Measurements from ENCODE around the gene ALDH9A1.
"Not testable (repeated sequence)": the region's sequence is repeated elsewhere in the genome, so short reads cannot be mapped to it uniquely, and the experiment has no call there.

Gene ALDH9A1

GRCh38 chr1:165668184-165668583 is 30.2 kb downstream of the ALDH9A1 start:
- Mint-ChIP-seq H3K27ac (no peak overlapping the region), H3K27me3 (no peaks in the 10 kb centered on the region), H3K4me1 (peaks cover 3% of the 10 kb centered on the region), H3K9me3 (no peaks in the 10 kb centered on the region), H3K36me3 (peaks cover 32% of the 10 kb centered on the region), H3K4me3 (no peak overlapping the region)

DNA sequence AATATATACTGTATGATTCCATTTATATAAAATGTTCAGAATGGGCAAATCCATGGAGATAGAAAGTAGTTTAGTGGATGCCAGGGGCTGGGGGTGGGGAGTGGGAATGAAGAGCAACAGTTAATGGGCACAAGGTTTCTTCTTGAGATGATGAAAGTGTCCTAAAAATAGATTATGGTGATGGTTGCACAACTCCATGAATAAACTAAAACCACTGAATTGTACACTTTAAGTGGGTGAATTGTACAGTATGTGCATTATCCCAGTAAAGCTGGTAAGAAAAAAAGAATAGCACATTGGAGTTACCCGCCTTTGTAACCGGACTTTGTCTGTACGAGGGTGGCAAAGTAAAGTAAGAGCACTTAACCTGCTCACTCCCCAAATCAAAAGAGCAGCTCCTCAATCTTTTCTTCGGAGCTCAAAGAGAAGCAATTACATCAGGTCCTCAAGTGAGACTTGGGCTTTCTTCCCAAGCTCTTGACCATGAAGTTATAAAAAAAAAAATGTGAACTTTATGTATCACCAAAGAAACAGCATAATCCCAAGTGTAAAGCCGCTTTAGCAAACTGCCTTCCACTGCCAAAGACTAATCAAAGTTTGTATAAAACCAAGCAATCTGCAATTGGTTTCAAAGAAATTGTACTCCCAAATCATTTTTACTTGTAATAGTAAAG is 32.1 kb downstream of the ALDH9A1 start:
- Mint-ChIP-seq H3K4me3 (no peak overlapping the region), H3K27ac (no peak overlapping the region)

GRCh38 chr1:165662186-165662585 is 36.2 kb downstream of the ALDH9A1 start:
- Mint-ChIP-seq H3K4me1 (no peaks in the 10 kb centered on the region), H3K27me3 (no peaks in the 10 kb centered on the region), H3K4me3 (no peak overlapping the region), H3K9me3 (no peaks in the 10 kb centered on the region), H3K27ac (no peak overlapping the region), H3K36me3 (peaks cover 14% of the 10 kb centered on the region)

More for the DNA sequence above, 32.1 kb downstream of the ALDH9A1 start:
- peaks cover 24% of the 10 kb centered on the region for H3K36me3 Mint-ChIP-seq
- H3K27me3 Mint-ChIP-seq, result no peaks in the 10 kb centered on the region
- no peaks in the 10 kb centered on the region for H3K9me3 Mint-ChIP-seq
- no peaks in the 10 kb centered on the region for H3K4me1 Mint-ChIP-seq

DNA sequence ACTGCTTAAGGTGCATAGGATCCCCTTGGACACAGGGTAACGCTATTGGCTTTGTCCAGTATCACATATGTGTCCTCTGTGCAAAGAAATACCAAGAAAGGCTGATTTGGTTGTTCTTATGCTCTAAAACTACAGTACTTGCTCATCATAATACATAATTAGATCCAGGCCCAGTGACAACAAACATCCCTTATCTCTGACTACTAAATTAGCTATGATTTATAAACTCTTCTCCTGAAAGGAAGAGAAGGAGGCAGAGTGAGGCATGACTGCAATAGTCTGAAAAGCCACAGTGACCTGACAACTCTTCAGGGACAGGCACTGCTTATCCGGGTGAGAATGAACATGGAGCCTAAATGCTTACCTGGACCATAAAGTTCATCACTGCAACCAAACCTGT is 36.7 kb downstream of the ALDH9A1 start:
- no peaks in the 10 kb centered on the region for H3K27me3 Mint-ChIP-seq
- H3K4me3 Mint-ChIP-seq, result no peak overlapping the region
- H3K36me3 Mint-ChIP-seq, result peaks cover 11% of the 10 kb centered on the region
- H3K9me3 Mint-ChIP-seq, result no peaks in the 10 kb centered on the region
- H3K27ac Mint-ChIP-seq, result peak overlapping the region; percentile 33
- no peaks in the 10 kb centered on the region for H3K4me1 Mint-ChIP-seq

- peaks cover 4% of the 10 kb centered on the region for H3K36me3 Mint-ChIP-seq
- H3K4me3 Mint-ChIP-seq, result no peak overlapping the region
- H3K27ac Mint-ChIP-seq, result peak overlapping the region; percentile 46
- no peaks in the 10 kb centered on the region for H3K4me1 Mint-ChIP-seq
- H3K9me3 Mint-ChIP-seq, result no peaks in the 10 kb centered on the region
- no peaks in the 10 kb centered on the region for H3K27me3 Mint-ChIP-seq
Measured at GRCh38 chr1:165659581-165659895, 38.8 kb downstream of the ALDH9A1 start.

DNA sequence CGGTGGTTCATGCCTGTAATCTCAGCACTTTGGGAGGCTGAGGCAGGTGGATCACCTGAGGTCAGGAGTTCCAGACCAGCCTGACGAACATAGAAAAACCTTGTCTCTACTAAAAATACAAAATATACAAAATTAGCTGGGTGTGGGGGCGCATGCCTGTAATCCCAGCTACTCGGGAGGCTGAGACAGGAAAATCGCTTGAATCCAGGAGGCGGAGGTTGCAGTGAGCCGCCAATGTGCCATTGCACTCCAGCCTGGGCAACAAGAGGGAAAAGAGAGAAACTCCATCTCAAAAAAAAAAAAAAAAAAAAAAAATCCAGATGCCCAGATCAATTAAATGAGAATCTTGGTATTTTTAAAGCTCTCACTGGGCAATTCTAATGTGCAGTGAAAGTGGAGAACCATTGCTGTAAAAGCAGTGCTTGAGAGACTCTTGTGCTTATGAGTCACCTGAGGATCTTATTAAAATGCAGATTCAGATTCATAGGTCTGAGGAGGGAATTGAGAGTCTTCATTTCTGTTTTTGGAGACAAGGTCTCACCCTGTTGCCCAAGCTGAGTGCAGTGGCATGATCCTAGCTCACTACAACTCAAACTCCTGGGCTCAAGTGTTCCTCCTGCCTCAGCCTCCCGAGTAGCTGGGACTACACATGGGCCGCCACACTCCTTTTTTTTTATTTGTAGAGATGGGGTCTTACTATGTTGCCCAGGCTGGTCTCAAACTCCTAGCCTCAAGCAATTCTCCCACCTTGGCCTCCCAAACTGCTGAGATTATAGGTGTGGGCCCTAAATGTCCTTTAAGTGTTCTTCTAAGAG is 39.4 kb downstream of the ALDH9A1 start:
- H3K27me3 Mint-ChIP-seq, H3K4me3 Mint-ChIP-seq, H3K27ac Mint-ChIP-seq, H3K9me3 Mint-ChIP-seq, H3K4me1 Mint-ChIP-seq, H3K36me3 Mint-ChIP-seq: not testable (repeated sequence)

DNA sequence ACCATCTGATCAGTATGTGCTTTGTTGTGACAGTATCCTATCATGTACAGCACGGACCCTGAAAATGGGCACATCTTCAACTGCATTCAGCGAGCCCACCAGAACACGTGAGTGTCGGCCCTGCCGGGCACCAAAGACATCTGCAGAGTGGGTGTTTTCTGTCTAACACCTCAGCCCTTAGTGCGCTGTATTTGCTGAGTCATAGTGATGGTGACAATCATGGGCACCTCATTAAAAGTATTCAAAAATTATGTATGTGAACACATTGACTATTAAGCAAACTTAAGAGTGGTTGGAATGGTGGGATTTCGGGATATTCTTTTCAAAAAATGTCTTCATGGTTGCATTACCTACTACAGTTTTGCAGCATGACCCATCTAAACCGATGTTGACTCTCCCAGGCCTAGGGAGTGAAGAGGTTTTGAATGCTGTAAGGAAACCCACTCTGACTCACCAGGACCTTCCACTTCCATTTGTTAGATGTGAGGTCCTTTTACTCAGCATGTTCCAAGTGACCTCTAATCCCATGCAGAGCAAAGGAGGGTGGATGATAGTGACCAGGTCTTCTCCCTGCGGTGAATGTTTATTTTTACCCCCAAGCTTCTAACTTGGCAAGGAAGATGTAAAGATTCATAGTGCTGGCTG is 47.3 kb downstream of the ALDH9A1 start:
- no peak overlapping the region for H3K27ac Mint-ChIP-seq
- no peak overlapping the region for H3K4me3 Mint-ChIP-seq
- H3K9me3 Mint-ChIP-seq, result no peaks in the 10 kb centered on the region
- peaks cover 17% of the 10 kb centered on the region for H3K4me1 Mint-ChIP-seq
- no peaks in the 10 kb centered on the region for H3K27me3 Mint-ChIP-seq
- H3K36me3 Mint-ChIP-seq, result peaks cover 9% of the 10 kb centered on the region

- Mint-ChIP-seq H3K27ac (no peak overlapping the region), H3K4me1 (peaks cover 27% of the 10 kb centered on the region), H3K27me3 (no peaks in the 10 kb centered on the region), H3K4me3 (no peak overlapping the region), H3K9me3 (no peaks in the 10 kb centered on the region), H3K36me3 (peaks cover 10% of the 10 kb centered on the region)
Measured at GRCh38 chr1:165648919-165649572, 49.3 kb downstream of the ALDH9A1 start.

DNA sequence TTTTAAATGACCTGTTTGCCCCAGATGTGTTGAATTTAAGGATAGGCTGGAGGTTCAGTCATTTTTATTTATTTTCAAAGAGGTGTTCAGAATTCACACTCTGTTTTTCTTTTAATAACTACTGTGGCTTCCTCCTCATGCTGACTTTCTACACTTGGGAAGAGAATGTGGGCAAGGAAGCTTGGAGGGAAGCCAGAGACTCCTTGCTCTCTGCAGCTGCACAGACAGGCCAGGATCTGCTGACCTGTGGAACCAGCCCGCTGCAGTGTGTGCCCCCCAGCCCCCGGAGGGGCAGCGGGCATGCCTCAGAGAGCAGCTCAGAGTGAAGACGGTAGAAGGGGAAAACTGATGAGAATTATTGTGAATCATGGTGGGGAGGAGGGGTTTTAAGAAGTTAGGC is 50.4 kb downstream of the ALDH9A1 start:
- H3K4me3 Mint-ChIP-seq, result no peak overlapping the region
- no peaks in the 10 kb centered on the region for H3K9me3 Mint-ChIP-seq
- H3K27me3 Mint-ChIP-seq, result no peaks in the 10 kb centered on the region
- peaks cover 5% of the 10 kb centered on the region for H3K36me3 Mint-ChIP-seq
- H3K27ac Mint-ChIP-seq, result no peak overlapping the region
- H3K4me1 Mint-ChIP-seq, result peaks cover 27% of the 10 kb centered on the region

DNA sequence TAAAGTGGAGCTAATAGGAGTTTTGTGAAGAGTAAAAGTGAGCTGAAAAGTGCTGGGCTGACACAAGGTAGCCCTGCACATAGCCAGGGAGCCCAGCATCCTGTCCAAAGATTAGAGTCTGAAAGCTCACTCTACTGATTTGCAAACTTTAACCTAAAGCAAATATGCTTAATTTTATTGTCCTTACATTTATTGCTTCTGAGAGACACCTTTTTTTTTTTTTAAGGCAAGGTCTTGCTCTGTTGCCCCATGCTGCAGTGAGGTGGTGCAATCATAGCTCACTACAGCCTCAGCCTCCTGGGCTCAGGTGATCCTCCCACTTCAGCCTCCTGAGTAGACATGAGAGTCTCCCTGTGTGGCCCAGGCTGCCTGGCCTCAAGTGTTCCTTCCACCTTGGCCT is 50.8 kb downstream of the ALDH9A1 start:
- Mint-ChIP-seq H3K36me3 (peaks cover 5% of the 10 kb centered on the region), H3K4me1 (peaks cover 27% of the 10 kb centered on the region), H3K9me3 (no peaks in the 10 kb centered on the region), H3K27me3 (no peaks in the 10 kb centered on the region), H3K4me3 (no peak overlapping the region), H3K27ac (no peak overlapping the region)

DNA sequence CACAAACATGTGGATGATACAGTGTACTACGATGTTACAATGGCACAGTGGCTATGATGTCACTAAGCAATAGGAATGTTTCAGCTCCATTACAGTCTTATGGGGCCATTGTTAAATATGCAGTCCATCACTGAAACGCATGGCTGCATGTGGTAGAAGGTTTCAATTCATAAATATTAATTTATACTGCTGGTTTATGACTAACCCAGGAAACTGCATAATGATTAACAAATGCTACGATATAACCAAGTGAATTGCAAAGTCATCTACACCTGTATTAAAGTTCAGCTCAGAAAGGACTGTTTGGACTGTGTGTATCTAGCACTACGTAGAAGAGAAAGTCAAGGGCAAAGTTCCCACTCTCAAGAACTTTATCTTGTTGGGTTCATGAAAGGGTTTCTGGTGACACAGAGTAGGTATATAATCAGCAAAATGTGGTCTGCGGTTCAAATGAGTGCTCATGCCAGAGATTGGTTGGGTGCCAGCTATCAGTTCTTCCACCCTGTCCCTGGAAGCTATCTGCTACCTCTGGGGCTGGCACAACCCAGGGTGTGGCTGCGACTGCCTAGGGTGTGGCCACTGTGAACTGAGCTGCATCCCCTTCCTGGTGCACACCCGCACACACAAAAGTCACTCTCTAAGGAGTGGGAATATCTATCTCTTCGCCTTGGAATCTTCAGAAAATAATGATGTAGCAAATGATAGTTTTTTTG is 52.6 kb downstream of the ALDH9A1 start:
- Mint-ChIP-seq H3K27ac (no peak overlapping the region), H3K9me3 (no peaks in the 10 kb centered on the region), H3K36me3 (peaks cover 5% of the 10 kb centered on the region)

GRCh38 chr1:165644064-165644735 is 54.2 kb downstream of the ALDH9A1 start:
- no peaks in the 10 kb centered on the region for H3K9me3 Mint-ChIP-seq
- no peak overlapping the region for H3K27ac Mint-ChIP-seq
- peaks cover 2% of the 10 kb centered on the region for H3K36me3 Mint-ChIP-seq
- no peak overlapping the region for H3K4me3 Mint-ChIP-seq
- H3K27me3 Mint-ChIP-seq, result no peaks in the 10 kb centered on the region
- peaks cover 35% of the 10 kb centered on the region for H3K4me1 Mint-ChIP-seq

More for the DNA sequence above, 52.6 kb downstream of the ALDH9A1 start:
- peaks cover 31% of the 10 kb centered on the region for H3K4me1 Mint-ChIP-seq
- no peaks in the 10 kb centered on the region for H3K27me3 Mint-ChIP-seq
- no peak overlapping the region for H3K4me3 Mint-ChIP-seq

- Mint-ChIP-seq H3K27me3 (no peaks in the 10 kb centered on the region), H3K4me3 (no peak overlapping the region), H3K9me3 (no peaks in the 10 kb centered on the region), H3K27ac (no peak overlapping the region), H3K4me1 (peaks cover 29% of the 10 kb centered on the region), H3K36me3 (peaks cover 8% of the 10 kb centered on the region)
Measured at GRCh38 chr1:165641231-165641987, 57.0 kb downstream of the ALDH9A1 start.

GRCh38 chr1:165639821-165640623 is 58.3 kb downstream of the ALDH9A1 start:
- H3K36me3 Mint-ChIP-seq, result peaks cover 6% of the 10 kb centered on the region
- H3K27ac Mint-ChIP-seq, result no peak overlapping the region
- H3K27me3 Mint-ChIP-seq, result no peaks in the 10 kb centered on the region
- H3K4me1 Mint-ChIP-seq, result peaks cover 19% of the 10 kb centered on the region
- no peaks in the 10 kb centered on the region for H3K9me3 Mint-ChIP-seq
- H3K4me3 Mint-ChIP-seq, result no peak overlapping the region

All from activated naive CD4-positive, alpha-beta T cell treated with anti-CD3 and anti-CD28 coated beads, Interleukin-2, amount 50 U/mL, for 24 hours (primary cell).